Neuronal stem cell (in vitro differentiated cells): ENCODE data around the gene MCU.

ENCODE experiments used
- DNase-seq: peaks from one replicate; pipeline ENCODE4 v3.0.0-alpha.2; 2013; ENCODE audit warnings: low spot score
- H2AFZ ChIP-seq: one replicate; pipeline ENCODE4 v1.6.1; 2013; ENCODE audit warnings: mild to moderate bottlenecking, low read length, inconsistent platforms
- H2AK5ac ChIP-seq: 2 replicates; pipeline ENCODE4 v1.6.1; 2013; ENCODE audit warnings: low read depth, mild to moderate bottlenecking, inconsistent platforms, low read length, moderate library complexity, mixed read lengths
- H2BK120ac ChIP-seq: 2 replicates; pipeline ENCODE4 v1.6.1; 2013; ENCODE audit warnings: low read depth, mild to moderate bottlenecking, inconsistent platforms, low read length, moderate library complexity, mixed read lengths
- H2BK12ac ChIP-seq: one replicate; pipeline ENCODE4 v1.6.1; 2013; ENCODE audit warnings: low read length, inconsistent platforms
- H2BK15ac ChIP-seq: 2 replicates; pipeline ENCODE4 v1.6.1; 2013; ENCODE audit warnings: mild to moderate bottlenecking, low read length, inconsistent platforms, mixed read lengths
- H2BK5ac ChIP-seq: one replicate; pipeline ENCODE4 v1.6.1; 2013; ENCODE audit warnings: inconsistent platforms, mild to moderate bottlenecking, low read length, moderate library complexity
- H3K14ac ChIP-seq: one replicate; pipeline ENCODE4 v1.6.1; 2013; ENCODE audit warnings: low read length, inconsistent platforms
- H3K18ac ChIP-seq: 2 replicates; pipeline ENCODE4 v1.6.1; 2013; ENCODE audit warnings: low read length, inconsistent platforms
- H3K23ac ChIP-seq: 2 replicates; pipeline ENCODE4 v1.6.1; 2013; ENCODE audit warnings: low read depth, mild to moderate bottlenecking, mixed read lengths, low read length, inconsistent platforms; ENCODE audit not compliant: poor library complexity
- H3K27ac ChIP-seq: replicated peaks from 3 replicates; pipeline ENCODE4 v1.5.1; 2013; ENCODE audit warnings: low read length, inconsistent platforms
- H3K27me3 ChIP-seq, 3 experiments: 2 replicates each; pipeline ENCODE4 v1.6.1; 2013; ENCODE audit warnings: low read length in 3 of 3, mild to moderate bottlenecking in 2 of 3, inconsistent platforms in 1 of 3, low read depth in 1 of 3, mixed read lengths in 1 of 3, moderate library complexity in 1 of 3; ENCODE audit not compliant: control insufficient read depth in 3 of 3, insufficient read depth in 3 of 3
- H3K36me3 ChIP-seq, 2 donors: replicated peaks in 1 of 2; 2 replicates each; pipeline ENCODE4 v1.6.1; 2013; ENCODE audit warnings: low read length in 2 of 2; ENCODE audit not compliant: control insufficient read depth in 2 of 2, insufficient read depth in 2 of 2
- H3K4ac ChIP-seq: 2 replicates; pipeline ENCODE4 v1.6.1; 2013; ENCODE audit warnings: inconsistent platforms, mild to moderate bottlenecking, low read length, moderate library complexity
- H3K4me1 ChIP-seq, 2 donors: 1 replicate in 1 of 2; 2 replicates in 1 of 2; pipeline ENCODE4 v1.6.1; 2013; ENCODE audit warnings: low read length in 2 of 2, low read depth in 1 of 2; ENCODE audit not compliant: control insufficient read depth in 2 of 2, insufficient read depth in 1 of 2
- H3K4me2 ChIP-seq: one replicate; pipeline ENCODE4 v1.6.1; 2013; ENCODE audit warnings: mild to moderate bottlenecking, low read length, inconsistent platforms; ENCODE audit not compliant: insufficient read depth, poor library complexity, severe bottlenecking
- H3K4me3 ChIP-seq, 2 donors: 2 replicates each; pipeline ENCODE4 v1.5.1; 2013; ENCODE audit warnings: low read length in 2 of 2, mild to moderate bottlenecking in 2 of 2, inconsistent platforms in 1 of 2, moderate library complexity in 1 of 2
- H3K79me1 ChIP-seq: one replicate; pipeline ENCODE4 v1.6.1; 2013; ENCODE audit warnings: low read depth, mild to moderate bottlenecking, inconsistent platforms, low read length, moderate library complexity
- H3K9ac ChIP-seq: one replicate; pipeline ENCODE4 v1.6.1; 2013; ENCODE audit warnings: mild to moderate bottlenecking, low read depth, low read length, inconsistent platforms; ENCODE audit not compliant: poor library complexity
- H3K9me3 ChIP-seq, 2 donors: replicated peaks in 1 of 2; 2 replicates each; pipeline versions ENCODE3 to v1.6.1; 2013; ENCODE audit warnings: low read length in 2 of 2, mild to moderate bottlenecking in 2 of 2, inconsistent platforms in 1 of 2, low read depth in 1 of 2, mixed read lengths in 1 of 2, moderate library complexity in 1 of 2; ENCODE audit not compliant: control insufficient read depth in 2 of 2, insufficient read depth in 1 of 2
- H4K8ac ChIP-seq: one replicate; pipeline ENCODE4 v1.6.1; 2013; ENCODE audit warnings: low read depth, mild to moderate bottlenecking, inconsistent platforms, low read length, moderate library complexity
- H4K91ac ChIP-seq: one replicate; pipeline ENCODE4 v1.6.1; 2013; ENCODE audit warnings: low read length, low read depth, mild to moderate bottlenecking, inconsistent platforms; ENCODE audit not compliant: poor library complexity
- WGBS, 2 donors: extraction: QIAGEN DNeasy Blood & Tissue Kit; methylation state at CpG; one replicate each; pipeline ENCODE4 v1.1.7; 2013; ENCODE audit warnings: missing lambda C conversion rate in 2 of 2, mixed read lengths in 1 of 2; ENCODE audit not compliant: insufficient read length in 2 of 2, insufficient replicate concordance in 1 of 2; ENCODE audit errors: extremely low coverage in 2 of 2; 5-methylcytosine and 5-hydroxymethylcytosine counted together

Gene MCU

DNA sequence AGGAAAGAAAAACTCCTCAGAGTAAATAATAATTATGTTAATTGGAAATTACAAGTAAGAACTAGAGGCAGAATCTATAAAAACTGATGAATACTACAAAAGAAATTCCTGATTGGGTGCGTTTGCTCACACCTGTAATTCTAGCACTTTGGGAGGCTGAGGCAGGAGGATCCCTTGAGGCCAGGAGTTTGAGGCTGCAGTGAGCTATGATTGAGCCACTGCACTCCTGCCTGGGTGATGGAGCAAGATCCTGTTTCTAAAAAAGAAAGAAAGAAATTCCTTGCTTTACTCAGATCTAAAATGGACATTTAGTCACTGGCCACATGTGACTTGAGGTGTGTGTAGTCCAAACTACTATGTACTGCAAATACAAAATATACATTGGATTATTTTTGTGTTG lies 42.0 kb downstream of the MCU start:
- Histone ChIP-seq H3K36me3 (no peaks in the 10 kb centered on the region), H3K4me1 (peaks cover 0 to 13% of the 10 kb centered on the region in 2 donors), H2BK12ac (no peak overlapping the region), H3K79me1 (peaks cover 2% of the 10 kb centered on the region), H3K23ac (no peak overlapping the region), H3K9me3 (no peaks in the 10 kb centered on the region), H2AFZ (no peak overlapping the region), H2BK120ac (no peak overlapping the region), H3K18ac (no peak overlapping the region), H3K4ac (no peak overlapping the region), H3K27ac (no peak overlapping the region), H3K14ac (no peak overlapping the region), H4K91ac (no peak overlapping the region), H3K4me3 (no peak overlapping the region), H2BK15ac (no peak overlapping the region), H2BK5ac (no peak overlapping the region), H2AK5ac (no peak overlapping the region), H3K27me3 (no peaks in the 10 kb centered on the region), H4K8ac (no peak overlapping the region), H3K4me2 (no peak overlapping the region), H3K9ac (no peak overlapping the region)
- DNase-seq, result no peak
- no CpG with 5 or more reads among the region's 1 CpG for WGBS, 2 donors

DNA sequence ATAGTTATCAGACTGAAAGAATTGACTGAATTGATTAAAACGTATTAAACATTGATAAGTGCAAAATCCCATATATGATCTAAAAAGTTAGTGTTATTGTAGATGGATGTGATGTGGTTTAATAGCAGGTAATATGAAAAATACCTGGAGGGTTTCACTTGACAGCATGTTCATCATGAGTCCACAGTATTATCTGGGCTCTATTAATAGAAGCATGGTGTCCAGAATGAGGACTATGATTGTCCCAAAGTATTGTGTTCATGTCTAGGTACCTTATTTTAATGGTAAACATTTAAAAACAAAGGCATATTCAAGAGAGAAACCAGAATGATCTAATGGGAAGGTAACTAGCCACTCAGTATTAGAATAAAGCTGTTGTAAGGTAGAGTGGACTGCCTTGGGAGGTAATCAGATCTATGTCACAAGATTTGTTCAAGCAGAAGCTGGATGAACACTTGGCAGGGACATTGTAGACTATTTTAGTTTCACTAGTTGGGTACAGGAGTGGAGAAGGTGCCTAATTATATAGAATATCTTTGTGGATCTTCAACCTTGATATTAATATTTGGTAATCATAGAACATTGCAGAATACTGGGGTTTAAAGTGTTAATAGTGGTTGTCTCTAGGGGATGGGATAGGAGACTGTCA lies 43.5 kb downstream of the MCU start:
- no peak for DNase-seq
- H2BK120ac ChIP-seq, result no peak overlapping the region
- H4K8ac ChIP-seq, result no peak overlapping the region
- no peak overlapping the region for H3K4me3 ChIP-seq
- H3K4me2 ChIP-seq, result no peak overlapping the region
- no peak overlapping the region for H4K91ac ChIP-seq
- no peak overlapping the region for H3K14ac ChIP-seq
- no peak overlapping the region for H2BK12ac ChIP-seq
- no peak overlapping the region for H3K18ac ChIP-seq
- H3K9ac ChIP-seq, result no peak overlapping the region
- H3K4ac ChIP-seq, result no peak overlapping the region
- H3K36me3 ChIP-seq, result no peaks in the 10 kb centered on the region
- H2BK5ac ChIP-seq, result no peak overlapping the region
- H2AK5ac ChIP-seq, result no peak overlapping the region
- no peaks in the 10 kb centered on the region for H3K9me3 ChIP-seq
- H3K4me1 ChIP-seq, result peaks cover 0 to 14% of the 10 kb centered on the region in 2 donors
- H3K27ac ChIP-seq, result no peak overlapping the region
- H3K79me1 ChIP-seq, result peaks cover 2% of the 10 kb centered on the region
- no peaks in the 10 kb centered on the region for H3K27me3 ChIP-seq
- no peak overlapping the region for H3K23ac ChIP-seq
- no peak overlapping the region for H2AFZ ChIP-seq
- WGBS, 2 donors, result no CpG with 5 or more reads among the region's 1 CpG
- no peak overlapping the region for H2BK15ac ChIP-seq

DNA sequence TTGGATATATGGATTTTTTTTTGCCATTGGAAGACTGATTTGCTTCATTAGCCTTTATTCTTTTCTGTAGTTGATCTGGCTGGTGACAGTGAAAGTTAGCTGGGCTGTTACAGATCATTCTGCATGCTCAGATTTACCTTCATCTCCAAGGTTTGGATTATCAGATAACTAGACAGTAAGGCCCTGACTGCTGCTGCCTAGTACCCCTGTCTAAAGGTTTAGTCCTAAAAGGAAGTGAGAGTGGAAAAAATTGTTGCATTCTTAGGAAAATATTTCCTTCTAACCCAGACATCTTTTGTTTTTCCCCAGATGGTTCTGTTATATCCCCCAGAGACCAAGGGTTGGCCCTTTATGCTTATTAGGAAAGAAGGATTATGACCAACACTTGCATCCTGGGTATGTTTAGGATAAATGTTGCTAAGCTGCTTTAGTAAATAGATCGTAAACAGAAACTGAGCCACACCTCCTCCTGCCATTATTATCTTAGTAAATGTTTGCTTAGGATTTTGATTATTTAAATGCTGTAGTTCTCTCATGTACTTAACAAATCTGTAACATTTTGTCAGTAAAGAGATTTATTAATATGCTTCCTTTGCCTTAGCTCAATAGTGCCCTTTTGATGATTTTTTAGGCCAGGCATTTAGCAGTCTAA lies 44.4 kb downstream of the MCU start:
- no peak overlapping the region for H2AFZ ChIP-seq
- no peak overlapping the region for H3K14ac ChIP-seq
- H3K36me3 ChIP-seq, result no peaks in the 10 kb centered on the region
- no peak overlapping the region for H3K23ac ChIP-seq
- H2BK15ac ChIP-seq, result no peak overlapping the region
- no peak overlapping the region for H2BK120ac ChIP-seq
- no peak overlapping the region for H3K18ac ChIP-seq
- H3K27me3 ChIP-seq, result no peaks in the 10 kb centered on the region
- H3K4me1 ChIP-seq, result peaks cover 0 to 17% of the 10 kb centered on the region in 2 donors
- no peak for DNase-seq
- H4K91ac ChIP-seq, result no peak overlapping the region
- H3K79me1 ChIP-seq, result peaks cover 2% of the 10 kb centered on the region
- H3K27ac ChIP-seq, result no peak overlapping the region
- H3K4me3 ChIP-seq, result no peak overlapping the region
- H2BK12ac ChIP-seq, result no peak overlapping the region
- no peak overlapping the region for H2AK5ac ChIP-seq
- H2BK5ac ChIP-seq, result no peak overlapping the region
- no peak overlapping the region for H3K9ac ChIP-seq
- no peak overlapping the region for H3K4me2 ChIP-seq
- H3K4ac ChIP-seq, result no peak overlapping the region
- H3K9me3 ChIP-seq, result no peaks in the 10 kb centered on the region
- no peak overlapping the region for H4K8ac ChIP-seq
- WGBS, 2 donors, result no CpG with 5 or more reads among the region's 1 CpG

DNA sequence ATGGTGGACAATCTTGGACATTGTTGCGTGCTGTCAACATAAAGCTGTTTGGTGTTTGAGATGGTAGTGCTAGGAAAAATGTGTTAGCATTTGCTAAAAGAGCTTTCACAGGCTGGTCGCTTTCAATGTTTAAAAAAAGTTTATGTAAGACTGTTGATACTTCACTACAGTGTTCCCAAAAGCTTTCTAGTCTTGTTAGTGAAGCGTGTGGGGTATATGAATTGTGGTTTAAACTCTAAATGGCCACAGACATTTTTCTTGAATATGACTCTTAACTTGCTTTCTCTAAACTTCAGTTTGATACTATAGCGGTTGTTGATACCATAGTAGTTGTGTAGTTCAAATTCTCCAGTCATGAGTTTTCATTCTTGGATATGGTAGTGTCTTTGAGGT lies 44.9 kb downstream of the MCU start:
- no CpG with 5 or more reads among the region's 4 CpGs for WGBS, 2 donors
- no peak overlapping the region for H2BK5ac ChIP-seq
- no peak overlapping the region for H3K4me3 ChIP-seq
- H3K27ac ChIP-seq, result no peak overlapping the region
- H3K18ac ChIP-seq, result no peak overlapping the region
- no peaks in the 10 kb centered on the region for H3K36me3 ChIP-seq
- peaks cover 5% of the 10 kb centered on the region for H3K79me1 ChIP-seq
- H3K9me3 ChIP-seq, result no peaks in the 10 kb centered on the region
- no peak overlapping the region for H2AFZ ChIP-seq
- no peak overlapping the region for H4K91ac ChIP-seq
- no peak overlapping the region for H2BK12ac ChIP-seq
- H2BK120ac ChIP-seq, result no peak overlapping the region
- H2BK15ac ChIP-seq, result no peak overlapping the region
- H3K4me2 ChIP-seq, result no peak overlapping the region
- H3K14ac ChIP-seq, result no peak overlapping the region
- H2AK5ac ChIP-seq, result no peak overlapping the region
- no peak overlapping the region for H3K9ac ChIP-seq
- no peaks in the 10 kb centered on the region for H3K27me3 ChIP-seq
- peaks cover 0 to 17% of the 10 kb centered on the region in 2 donors for H3K4me1 ChIP-seq
- DNase-seq, result no peak
- H3K23ac ChIP-seq, result no peak overlapping the region
- no peak overlapping the region for H4K8ac ChIP-seq
- no peak overlapping the region for H3K4ac ChIP-seq
